ENCODE results near the gene SH2D4B.

SH2D4B gene

DNA sequence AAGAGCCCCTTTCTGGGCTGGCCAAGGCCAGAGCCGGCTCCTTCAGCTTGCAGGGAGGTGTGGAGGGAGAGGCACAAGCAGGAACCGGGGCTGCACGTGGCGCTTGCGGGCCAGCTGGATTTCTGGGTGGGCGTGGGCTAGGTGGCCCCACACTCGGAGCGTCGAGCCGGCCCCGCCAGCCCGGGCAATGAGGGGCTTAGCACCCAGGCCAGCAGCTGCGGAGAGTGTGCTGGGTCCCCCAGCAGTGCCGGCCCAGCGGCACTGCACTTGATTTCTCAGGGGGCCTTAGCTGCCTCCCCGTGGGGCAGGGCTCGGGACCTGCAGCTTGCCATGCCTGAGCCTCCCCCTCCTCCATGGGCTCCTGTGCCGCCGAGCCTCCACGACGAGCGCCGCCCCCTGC, 48.1 kb downstream of the SH2D4B start:
- no peak for DNase-seq (ENCODE audit: low read depth in 1 of 2, low spot score in 1 of 2)

DNA sequence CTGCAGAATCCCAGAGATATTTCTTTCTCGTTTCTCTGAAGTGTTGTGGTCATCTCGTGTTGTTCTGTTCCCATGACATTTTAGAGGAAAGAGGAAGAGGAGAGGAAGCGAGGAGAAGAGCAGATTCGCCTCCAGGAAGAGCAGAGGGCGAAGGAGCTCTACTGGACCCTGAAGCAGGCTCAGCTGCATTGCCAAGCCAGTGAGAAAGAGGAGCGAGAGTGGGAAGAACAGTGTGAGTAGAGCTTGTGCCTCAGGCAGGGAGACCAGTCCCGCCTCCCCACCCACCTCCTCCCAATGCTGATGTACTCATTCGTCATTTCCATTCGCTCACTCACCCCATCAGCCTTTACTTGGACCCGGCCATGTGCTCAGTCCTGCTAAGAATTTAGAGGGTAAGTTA, 50.8 kb downstream of the SH2D4B start:
- DNase-seq (ENCODE audit: low read depth in 1 of 2, low spot score in 1 of 2) = no peak

DNA sequence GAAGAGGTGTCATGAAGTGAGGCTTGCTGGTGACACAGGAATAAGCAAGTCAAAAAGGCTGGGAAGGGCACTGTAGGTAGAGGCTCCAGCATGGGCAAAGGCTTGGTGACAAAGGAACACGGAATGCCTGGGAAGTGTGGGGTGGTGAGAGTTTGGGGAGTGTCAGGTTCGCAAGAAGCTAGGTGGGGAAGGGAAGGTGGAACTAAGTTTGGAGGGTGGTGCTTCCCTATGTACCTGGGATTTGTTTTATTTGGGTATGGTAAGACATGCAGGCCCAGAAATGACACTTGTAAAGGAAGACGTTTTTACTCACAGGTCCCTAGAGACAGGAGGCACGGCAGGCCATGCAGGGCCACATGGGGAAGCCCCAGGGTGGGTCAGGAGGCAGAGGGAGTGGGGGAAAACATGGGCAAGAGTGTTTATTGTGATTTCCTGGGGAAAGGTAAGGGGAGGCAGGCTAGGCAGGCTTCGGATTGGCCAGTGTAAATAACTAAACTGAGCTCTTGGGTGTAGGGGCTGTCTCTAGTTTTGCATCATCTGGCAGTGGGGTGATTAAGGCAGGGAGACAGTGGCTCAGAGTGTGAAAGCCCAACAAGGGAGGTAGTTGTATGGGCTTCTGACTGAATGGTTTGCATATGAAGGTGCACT, 52.1 kb downstream of the SH2D4B start:
- DNase-seq (ENCODE audit: low read depth in 1 of 2, low spot score in 1 of 2) = no peak

DNA sequence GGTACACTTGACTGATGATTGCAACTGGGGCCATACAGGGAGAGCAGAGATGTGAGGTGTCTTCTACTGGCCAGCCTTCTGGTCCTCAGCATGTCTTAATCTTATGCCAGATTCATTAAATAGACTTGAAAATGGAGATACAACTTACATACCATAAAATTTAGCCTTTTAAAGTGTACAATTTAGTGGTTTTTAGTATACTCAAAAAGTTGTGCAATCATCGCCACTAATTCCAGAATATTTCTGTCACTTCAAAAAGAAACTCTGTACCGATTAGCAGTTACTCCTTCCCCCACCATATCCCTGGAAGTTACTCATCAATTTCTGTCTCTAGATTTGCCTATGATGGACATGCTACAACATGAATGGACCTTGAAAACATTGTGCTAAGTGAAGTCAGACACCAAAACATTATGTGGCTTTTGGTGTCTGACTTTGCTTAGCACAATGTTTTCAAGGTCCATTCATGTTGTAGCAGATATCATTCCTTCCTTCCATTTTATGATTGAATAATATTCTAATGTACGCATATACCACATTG, 53.0 kb downstream of the SH2D4B start:
- DNase-seq (ENCODE audit: low read depth in 1 of 2, low spot score in 1 of 2) = no peak

DNA sequence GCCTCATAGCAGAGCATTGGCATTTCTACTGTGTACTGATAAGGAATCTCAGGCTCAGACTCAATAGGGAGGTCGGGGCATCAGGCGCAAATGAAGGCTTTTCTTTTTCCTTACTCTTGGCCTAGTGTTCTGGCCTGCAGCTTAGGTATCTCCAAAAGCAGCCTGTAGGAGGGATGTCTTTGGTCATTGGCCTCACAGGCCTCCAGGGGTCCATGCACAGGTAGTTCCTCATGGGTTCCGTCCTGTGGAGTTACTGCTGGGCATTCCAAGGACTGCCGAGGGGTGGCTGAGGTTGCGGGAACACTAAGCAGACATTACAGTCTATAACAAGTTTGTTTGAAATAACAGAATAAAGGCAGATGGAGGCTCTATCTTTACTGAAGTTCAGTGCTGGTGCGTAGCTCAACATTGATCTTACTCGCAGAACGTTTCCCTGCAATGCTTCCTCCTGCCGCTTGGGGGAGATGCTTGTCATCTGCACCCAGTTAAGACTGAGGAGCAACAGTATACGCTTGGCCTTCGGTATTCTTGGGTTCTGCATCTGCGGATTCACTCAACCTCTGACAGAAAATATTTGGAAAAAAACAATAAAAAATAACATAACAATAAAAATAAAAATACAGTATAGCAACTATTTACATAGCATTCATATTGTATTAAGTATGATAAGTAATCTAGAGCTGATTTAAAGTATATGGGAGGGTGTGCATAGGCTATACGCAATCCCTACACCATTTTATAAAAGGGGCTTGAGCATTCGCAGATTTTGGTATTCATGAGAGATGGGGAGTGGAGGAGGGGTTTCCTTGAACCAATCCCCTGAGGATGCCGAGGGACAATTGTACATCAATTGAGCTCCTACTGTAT, 58.9 kb downstream of the SH2D4B start:
- peak in 1 of 2 donors; percentile 17 for DNase-seq (ENCODE audit: low read depth in 1 of 2, low spot score in 1 of 2)

DNA sequence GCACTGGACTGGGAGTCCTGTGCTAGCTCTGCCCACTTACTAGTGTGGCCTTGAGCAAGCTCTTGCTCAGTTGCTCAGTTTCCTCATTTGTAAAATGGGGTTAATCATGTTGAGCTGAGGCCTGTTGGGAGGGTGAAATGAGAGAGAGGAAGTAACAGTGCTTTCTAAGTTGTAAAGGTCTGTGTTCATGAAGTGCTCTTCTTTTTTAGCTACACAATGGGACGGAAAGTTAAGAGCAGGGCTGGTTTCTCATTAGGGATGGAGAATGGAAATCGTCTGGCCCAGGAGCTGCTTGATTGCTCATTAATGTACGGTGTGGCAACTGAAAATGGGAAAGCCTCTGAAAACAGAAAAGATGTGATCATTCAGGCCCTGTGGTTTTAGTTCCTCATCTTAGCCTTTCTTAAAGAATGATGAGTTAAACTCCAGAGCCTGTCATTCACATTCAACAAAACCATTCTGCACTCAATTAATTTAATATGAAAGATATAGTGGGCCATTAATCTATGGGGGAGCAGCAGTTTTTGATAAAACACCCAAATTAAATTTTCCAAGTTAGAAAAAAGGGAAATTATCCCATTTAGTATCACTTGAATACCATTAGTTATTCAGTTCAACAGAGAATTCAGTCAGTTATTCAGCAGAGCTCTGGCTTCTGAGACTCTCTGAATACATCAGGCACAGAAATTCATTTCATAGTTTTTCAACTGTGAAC, 60.5 kb downstream of the SH2D4B start:
- no peak for DNase-seq (ENCODE audit: low read depth in 1 of 2, low spot score in 1 of 2)

DNA sequence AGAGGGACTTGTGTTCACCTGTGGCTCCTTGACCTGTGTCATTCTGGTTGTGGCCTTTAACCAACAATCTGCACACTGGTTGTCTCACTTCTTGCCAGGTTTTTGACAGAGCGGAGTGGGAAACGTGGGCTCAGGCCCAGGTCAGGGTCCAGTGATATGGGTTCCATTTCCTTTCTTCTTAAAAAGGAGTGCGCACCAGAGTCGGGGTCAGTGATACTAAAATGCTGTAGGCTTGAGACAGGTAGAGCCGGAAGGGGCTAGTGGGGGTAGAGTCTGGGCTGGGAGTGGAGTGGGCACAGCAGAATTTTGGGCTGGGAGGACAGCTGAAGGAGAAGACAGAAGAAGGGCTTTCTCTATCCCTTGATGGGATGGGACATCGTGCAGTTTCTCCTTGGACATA, 61.2 kb downstream of the SH2D4B start:
- DNase-seq (ENCODE audit: low read depth in 1 of 2, low spot score in 1 of 2) = no peak

DNA sequence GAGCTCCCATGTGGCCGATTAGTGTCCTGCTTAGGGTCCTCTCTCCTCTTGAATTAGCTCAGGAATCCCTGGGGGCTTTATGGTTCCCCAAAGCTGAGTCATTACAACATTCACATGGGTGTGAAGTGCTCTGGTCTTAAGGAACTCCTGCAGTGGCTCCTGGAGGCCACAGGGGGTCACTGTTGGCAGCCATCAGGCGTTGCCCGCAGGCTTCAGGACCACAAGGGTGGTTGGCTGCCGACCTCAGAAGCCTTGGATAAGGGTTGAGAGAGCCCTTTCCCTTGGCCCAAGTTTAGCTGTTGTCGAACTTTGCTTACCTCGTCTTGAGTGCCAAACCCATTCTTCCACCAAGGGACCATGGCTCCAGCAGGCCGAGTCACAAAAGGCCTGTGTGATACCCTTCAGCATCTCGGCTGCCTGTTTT, 61.7 kb downstream of the SH2D4B start:
- DNase-seq (ENCODE audit: low read depth in 1 of 2, low spot score in 1 of 2) = peak in 1 of 2 donors; percentile 7

DNA sequence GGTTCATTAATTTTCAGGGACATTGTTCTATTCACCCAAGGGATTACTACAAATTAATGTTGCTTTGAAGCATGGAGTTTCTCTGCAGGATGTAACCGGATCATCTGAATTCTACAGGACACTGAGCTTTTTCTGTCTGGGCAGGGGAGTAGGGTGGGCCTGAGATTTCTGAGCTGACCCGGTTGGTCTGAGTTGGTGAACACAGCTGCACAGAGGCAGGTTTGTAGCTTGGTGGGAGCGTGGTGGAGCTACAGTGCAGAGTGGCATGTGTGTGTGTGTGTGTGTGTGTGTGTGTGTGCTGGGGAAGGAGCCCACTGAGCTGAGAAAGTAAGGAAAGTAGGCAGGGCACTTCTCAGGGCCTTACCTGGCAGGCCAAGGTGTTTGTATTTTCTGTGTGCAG, 62.6 kb downstream of the SH2D4B start:
- DNase-seq (ENCODE audit: low read depth in 1 of 2, low spot score in 1 of 2) = no peak

DNA sequence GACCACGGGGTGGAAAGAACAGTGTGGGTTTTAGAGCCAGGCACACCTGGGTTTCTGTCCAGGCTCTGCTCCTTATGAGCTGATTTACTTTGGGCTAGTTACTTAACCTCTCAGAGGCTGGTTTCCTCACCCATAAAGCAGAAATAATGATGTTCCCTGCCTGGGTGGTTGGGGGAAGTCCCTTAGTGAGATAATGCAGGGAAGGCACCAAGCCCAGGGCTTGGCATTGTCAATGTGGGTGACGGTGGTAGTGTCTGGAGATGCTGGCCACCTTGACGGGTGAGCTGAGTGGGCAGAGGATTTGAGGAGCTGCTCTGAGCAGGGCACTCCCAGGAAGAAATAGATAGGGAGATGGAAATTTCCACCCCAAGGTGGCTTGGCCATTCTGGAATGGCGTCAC, 65.2 kb downstream of the SH2D4B start:
- DNase-seq (ENCODE audit: low read depth in 1 of 2, low spot score in 1 of 2) = no peak

DNA sequence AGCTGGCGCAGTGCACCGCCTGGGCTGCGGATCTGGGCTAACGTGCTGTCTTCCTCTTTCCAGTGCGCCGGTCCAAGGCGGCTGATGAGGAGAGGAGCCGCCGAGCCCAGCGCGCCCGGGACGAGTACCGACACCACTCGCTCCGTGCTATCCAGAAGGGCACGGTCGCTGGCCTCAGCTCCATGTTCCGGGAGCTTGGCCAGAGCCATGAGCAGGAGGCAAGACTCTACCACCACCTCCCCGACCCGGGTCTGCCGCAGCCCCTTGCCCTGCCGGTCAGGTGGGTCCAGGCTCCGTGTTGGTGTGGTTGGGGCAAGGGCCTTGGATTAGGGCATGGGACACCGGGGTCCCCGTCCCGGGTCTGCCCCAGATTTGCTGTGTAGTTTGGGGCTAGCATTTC, 65.8 kb downstream of the SH2D4B start:
- no peak for DNase-seq (ENCODE audit: low read depth in 1 of 2, low spot score in 1 of 2)

DNA sequence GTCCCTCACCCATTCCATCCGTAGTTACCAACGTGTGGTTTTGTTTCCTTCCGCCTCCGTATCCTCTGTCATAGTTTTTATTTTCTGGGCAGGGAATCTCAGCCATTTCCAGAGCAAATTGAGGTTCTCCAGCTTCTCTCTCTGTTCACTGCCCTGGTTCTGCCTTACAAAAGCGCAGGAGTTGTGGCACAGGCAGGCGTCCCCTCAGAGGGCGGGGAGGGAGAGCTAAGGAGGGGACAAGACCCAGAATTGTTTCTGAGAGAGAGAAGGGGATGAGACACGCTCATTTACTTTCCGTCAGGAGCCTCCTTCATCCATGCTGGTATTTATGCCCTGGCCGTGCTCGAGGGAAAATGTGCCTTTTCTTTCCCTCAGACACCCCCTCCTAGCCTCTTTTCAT, 71.0 kb downstream of the SH2D4B start:
- no peak for DNase-seq (ENCODE audit: low read depth in 1 of 2, low spot score in 1 of 2)

DNA sequence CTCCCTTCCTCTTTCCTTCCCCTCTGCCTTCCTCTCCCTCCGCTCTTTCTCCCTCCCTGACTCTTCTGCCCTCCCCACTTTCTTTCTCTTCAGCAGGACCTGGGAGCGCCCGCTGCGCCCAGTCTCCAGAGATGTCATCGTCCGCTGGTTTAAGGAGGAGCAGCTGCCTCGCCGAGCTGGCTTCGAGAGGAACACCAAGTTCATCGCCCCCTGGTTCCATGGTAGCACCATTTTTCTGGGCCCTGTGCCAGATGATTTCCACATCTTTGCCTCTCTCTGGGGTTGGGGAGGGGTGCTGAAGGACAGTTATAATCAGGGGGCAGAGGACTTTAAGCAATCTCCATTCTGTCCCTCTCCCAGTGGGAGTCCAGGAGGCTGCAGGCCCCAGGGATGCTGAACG, 71.6 kb downstream of the SH2D4B start:
- no peak for DNase-seq (ENCODE audit: low read depth in 1 of 2, low spot score in 1 of 2)

DNA sequence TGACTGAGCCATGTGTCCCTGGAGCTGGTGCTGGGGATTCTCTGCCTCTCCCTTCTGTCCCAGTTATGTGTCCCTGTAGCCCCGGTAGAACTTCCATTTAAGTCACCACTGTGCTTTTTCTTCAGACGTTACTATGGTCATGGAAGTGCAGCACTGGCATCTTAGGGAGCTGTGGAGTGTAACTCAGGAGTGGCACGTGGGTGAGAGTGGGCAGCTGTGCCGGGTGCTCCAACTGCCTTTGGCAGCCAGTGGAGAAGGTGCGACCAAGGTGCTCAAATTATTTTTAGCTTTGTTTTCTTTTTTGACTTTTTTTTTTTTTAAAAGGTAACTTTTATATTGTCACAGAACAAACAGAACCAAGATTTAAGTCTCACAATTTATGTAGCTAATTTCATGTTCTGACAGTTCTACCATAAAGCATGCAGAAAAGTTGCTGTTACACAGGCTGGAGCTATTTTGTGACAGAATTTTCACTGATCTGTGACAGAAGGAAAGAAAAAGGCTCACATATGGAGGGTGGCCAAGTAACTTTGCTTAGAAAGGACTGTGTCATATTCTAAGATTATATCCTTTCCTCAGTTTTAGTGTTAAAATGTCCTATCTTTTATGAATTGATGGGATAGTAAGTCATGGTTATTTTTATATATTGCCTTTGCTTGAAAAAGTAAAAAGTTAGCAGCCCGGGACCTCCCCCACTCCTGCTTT, 73.9 kb downstream of the SH2D4B start:
- DNase-seq (ENCODE audit: low read depth in 1 of 2, low spot score in 1 of 2) = no peak

DNA sequence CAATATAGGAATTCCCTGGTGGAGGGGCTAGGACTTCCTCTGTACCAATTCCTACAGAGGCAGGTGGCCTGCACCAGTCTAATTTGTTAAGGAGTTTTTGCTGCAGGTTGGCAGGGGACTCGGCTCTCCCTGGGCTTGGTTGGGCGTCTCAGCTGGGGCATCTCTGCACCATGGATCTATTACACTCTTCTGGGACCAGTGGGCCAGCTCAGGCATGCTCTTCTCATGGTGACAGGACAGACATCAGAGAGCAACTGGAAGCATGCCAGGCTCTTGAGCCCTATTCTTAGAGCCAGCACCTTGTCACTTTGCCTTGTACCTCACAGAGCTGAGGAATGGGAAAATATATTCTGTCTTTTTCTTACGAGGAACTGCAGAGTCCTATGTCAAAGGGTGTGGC, 74.6 kb downstream of the SH2D4B start:
- no peak for DNase-seq (ENCODE audit: low read depth in 1 of 2, low spot score in 1 of 2)

DNA sequence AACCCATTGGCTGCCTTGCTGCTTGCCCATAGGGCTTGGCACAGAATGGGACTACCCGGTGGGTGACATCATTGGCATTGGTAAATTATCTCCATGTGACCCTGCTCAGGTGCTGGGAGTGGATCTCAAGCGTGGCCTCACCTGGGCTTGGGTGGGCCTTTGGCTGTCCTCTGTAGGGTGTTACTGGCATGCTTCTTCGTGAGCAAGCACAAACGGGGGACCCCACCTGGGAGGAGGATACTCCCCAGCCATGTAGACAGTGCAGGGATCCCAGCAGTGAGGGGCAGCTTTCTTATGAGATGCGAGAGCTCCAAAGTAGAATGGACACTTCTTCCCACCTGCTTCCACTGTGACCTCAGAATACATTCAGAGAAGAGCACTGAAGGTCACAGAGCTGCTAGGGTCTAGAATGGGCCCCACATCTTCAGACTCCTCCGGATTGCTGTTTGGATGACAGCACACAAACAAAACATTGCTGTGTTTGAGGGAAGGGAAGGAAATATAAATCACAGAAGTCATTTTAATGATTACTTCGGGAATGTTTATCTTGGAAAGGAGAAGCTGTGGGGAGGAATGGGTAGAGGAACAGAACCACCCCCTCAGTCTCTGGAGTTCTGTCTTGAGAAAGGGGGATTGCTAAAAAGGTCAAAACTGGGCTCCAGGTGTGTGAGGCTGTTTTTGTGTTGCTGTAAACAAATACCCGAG, 75.9 kb downstream of the SH2D4B start:
- no peak for DNase-seq (ENCODE audit: low read depth in 1 of 2, low spot score in 1 of 2)

DNA sequence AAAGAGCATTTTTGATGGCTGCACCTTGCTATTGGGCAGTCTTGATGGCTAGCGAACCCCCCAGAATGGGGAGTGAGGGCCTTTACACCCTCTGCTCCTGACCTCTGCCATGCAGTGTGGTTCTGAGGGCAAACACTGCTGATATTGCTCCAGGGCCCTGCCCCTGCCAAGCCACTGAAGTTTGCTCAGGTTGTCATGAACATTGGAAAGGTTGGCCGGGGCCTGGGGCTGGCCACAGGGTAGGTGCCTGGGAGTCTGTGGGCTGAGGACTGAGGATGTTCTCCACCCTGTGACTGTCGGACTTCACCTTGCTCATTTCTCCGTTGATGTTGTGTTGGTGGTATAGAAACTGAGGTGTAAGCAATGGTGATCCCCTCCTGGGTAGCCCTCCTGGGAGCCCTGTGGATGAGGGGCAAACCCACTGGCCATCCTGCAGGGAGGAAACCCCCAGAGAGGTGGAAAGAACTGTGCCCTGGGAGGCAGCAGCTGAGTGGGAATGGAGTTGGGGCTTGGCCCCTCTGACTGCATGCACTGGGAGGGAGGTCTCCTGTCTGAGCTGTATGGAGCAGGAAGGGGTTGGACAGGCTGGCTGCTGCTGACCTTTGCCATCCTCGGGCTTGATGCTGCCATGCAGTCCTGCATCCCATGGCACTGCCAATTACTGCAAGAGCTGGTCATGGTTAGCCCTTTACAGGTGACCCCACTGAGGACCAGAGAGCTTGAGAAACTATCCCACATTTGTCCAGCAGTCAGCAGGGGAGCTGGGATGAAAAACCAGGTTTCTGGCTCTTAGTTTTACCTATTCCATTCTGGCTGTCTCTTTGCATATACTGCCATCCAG, 77.1 kb downstream of the SH2D4B start:
- no peak for DNase-seq (ENCODE audit: low read depth in 1 of 2, low spot score in 1 of 2)

DNA sequence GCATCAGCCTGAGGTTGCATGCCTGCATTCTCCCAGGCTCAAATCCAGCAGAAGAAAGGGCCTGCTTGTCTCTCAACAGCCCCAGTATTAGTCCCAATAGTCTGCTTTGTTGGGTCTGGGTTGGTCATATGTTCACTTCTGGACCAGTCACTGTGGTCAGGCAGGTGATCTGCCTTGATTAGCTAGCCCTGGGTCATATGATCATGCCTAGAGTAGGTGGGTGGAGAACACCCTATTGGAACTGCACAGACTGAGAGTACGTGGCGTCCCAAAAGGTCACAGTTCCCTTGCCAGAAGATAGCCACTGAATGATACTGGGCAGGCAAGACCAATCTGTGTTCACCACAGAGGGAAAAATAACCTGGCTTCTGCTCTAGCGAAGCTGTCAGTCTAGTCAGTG, 80.1 kb downstream of the SH2D4B start:
- DNase-seq (ENCODE audit: low read depth in 1 of 2, low spot score in 1 of 2) = no peak

DNA sequence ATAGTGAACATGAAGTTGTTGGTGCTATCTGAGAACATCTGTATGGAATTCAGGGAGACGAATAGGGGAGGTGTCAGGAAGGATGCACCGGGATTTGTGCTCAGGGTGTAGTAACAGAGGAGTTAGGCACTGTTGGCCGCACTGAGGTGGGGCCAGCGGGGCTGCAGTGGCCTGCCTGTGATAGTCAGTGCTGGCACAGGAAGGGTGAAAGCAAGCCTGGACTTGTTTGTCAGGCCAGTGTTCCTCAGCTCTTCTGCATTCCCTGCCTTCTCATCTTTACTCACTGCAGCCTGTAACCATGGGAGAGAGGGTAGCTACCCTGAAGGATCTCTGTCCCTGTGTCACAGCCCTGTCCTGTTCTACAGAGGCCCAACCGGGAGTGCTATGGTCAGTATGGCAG, 81.3 kb downstream of the SH2D4B start:
- no peak for DNase-seq (ENCODE audit: low read depth in 1 of 2, low spot score in 1 of 2)

DNA sequence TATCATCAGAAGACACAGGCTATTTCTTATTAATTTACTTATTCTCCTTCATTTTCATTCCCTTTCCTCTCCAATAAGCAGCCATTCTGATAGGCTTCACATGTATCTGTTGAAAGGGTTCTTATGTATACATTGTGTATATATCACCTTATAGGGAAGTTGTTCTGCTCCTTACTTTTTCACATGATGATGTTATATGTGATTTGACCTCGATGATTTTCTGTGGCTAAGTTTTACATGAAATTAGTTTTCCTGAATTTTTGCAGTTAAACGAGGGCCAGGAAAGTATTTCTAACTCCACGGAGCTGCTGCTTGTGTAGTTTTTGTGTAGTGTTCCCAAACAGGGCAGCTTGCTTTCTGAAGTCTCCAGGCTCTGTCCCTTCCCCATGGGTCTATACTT, 84.5 kb downstream of the SH2D4B start:
- no peak for DNase-seq (ENCODE audit: low read depth in 1 of 2, low spot score in 1 of 2)

All from activated CD4-positive, alpha-beta T cell treated with anti-CD3 and anti-CD28 coated beads, Interleukin-2, amount 50 U/mL, for 24 hours (primary cell).